Esophagus muscularis mucosa (tissue), 4 donors: ENCODE results near the gene DCPS. TPM values are rescaled to one million over a fixed set of nuclear protein-coding genes. Genes with fewer than 3 reads are reported as not detected.
A peak's percentile ranks its signal among the peaks of the same experiment; 100 is the strongest.

Experiments
- DNase-seq: peaks from one replicate; pipeline ENCODE4 v3.0.0-alpha.2; 2017; ENCODE audit errors: extremely low spot score
- H3K27ac ChIP-seq, 4 donors: fragments of 200-600 bp; sonication (generic); replicated peaks in 1 of 4; 1 replicate in 3 of 4; 2 replicates in 1 of 4; pipeline ENCODE4 v1.5.1; 2016 to 2019; ENCODE audit warnings: mild to moderate bottlenecking in 1 of 4
- H3K27me3 ChIP-seq, 4 donors: fragments of 200-600 bp; sonication (generic); one replicate each; pipeline versions ENCODE4 v1.5.1 to v1.6.0; 2016 to 2019
- H3K36me3 ChIP-seq, 4 donors: fragments of 200-600 bp; sonication (generic); one replicate each; pipeline ENCODE4 v1.5.1; 2016 to 2019
- H3K4me1 ChIP-seq, 4 donors: fragments of 200-600 bp; sonication (generic); one replicate each; pipeline ENCODE4 v1.5.1; 2016 to 2019
- H3K4me3 ChIP-seq, 4 donors: fragments of 200-600 bp; sonication (generic); 1 replicate in 2 of 4; 2 replicates in 2 of 4; pipeline ENCODE4 v1.5.1; 2016 to 2019; ENCODE audit warnings: mild to moderate bottlenecking in 4 of 4, moderate library complexity in 1 of 4
- H3K9me3 ChIP-seq, 4 donors: fragments of 200-600 bp; sonication (generic); 1 replicate in 3 of 4; 2 replicates in 1 of 4; pipeline ENCODE4 v1.5.1; 2016 to 2019
- CTCF ChIP-seq, 3 experiments: fragments of 200-600 bp in 2 of 3; fragments of 450-650 bp in 1 of 3; sonication (generic) in 2 of 3; IDR thresholded peaks; one replicate each; pipeline ENCODE4 v1.5.1; 2017 to 2019; ENCODE audit warnings: antibody characterized with exemption in 3 of 3, mild to moderate bottlenecking in 2 of 3, moderate library complexity in 1 of 3
- EP300 ChIP-seq: sonication (generic); formaldehyde crosslinking; IDR thresholded peaks from one replicate; pipeline ENCODE4 v1.6.1; 2017; ENCODE audit warnings: antibody characterized with exemption
- POLR2A ChIP-seq: fragments of 450-650 bp; IDR thresholded peaks from one replicate; pipeline ENCODE4 v1.6.1; 2017; ENCODE audit warnings: antibody characterized with exemption, moderate library complexity, mild to moderate bottlenecking, low read depth
- POLR2AphosphoS5 ChIP-seq, 2 donors: sonication (generic); formaldehyde crosslinking; IDR thresholded peaks; one replicate each; pipeline ENCODE4 v1.6.1; 2017; ENCODE audit warnings: antibody characterized with exemption in 2 of 2
- WGBS: methylation state at CpG from one replicate; pipeline ENCODE4 v1.1.5; 2018; 5-methylcytosine and 5-hydroxymethylcytosine counted together
- intact Hi-C: fragments of 100-400 bp; cut with DNase I; formaldehyde crosslinking; loops from one replicate; pipeline ENCODE4 v1.15.1; 2023
- total RNA-seq, 4 donors: library from RNA; depleted of rRNA; stranded (reverse); fragments of >200 nt; gene quantifications; one replicate each; pipeline versions ENCODE4 v1.1.0 to v1.2.1, GENCODE V29; 2016

Gene DCPS
- total RNA-seq, 4 donors from 2014 or later = 8.0 to 18.4 (median 14.3) TPM

- TF ChIP-seq EP300 = no peak
- DNase-seq = no peak
- Histone ChIP-seq H3K27ac (no peak overlapping the region), H3K9me3 (no peaks in the 10 kb centered on the region), H3K4me1 (peaks cover 33 to 45% (median 42%) of the 10 kb centered on the region in 4 donors), H3K36me3 (peaks cover 0 to 40% (median 25%) of the 10 kb centered on the region in 4 donors), H3K27me3 (no peaks in the 10 kb centered on the region), H3K4me3 (no peak overlapping the region)
- intact Hi-C loops = no loop called here
- WGBS = 90% methylated on average over 7 of the region's 7 CpGs
Measured at GRCh38 chr11:126338346-126339055, 34.6 kb downstream of the DCPS start.

GRCh38 chr11:126339073-126339862, 35.4 kb downstream of the DCPS start:
- peaks cover 33 to 45% (median 42%) of the 10 kb centered on the region in 4 donors for H3K4me1 ChIP-seq
- no peaks in the 10 kb centered on the region for H3K9me3 ChIP-seq
- no peak for TF ChIP-seq CTCF (IDR thresholded peaks at IDR 0.05)
- no peak for TF ChIP-seq EP300
- no peak for TF ChIP-seq POLR2AphosphoS5 (IDR thresholded peaks at IDR 0.05)
- TF ChIP-seq POLR2A = no peak
- DNase-seq = no peak
- intact Hi-C loops = no loop called here
- peak overlapping the region; percentile 9 to 51 (median 44) for H3K27ac ChIP-seq
- peaks cover 2 to 45% (median 31%) of the 10 kb centered on the region in 4 donors for H3K36me3 ChIP-seq
- H3K4me3 ChIP-seq = no peak overlapping the region
- 78% methylated on average over 15 of the region's 15 CpGs for WGBS
- no peaks in the 10 kb centered on the region for H3K27me3 ChIP-seq

GRCh38 chr11:126339863-126340434, 36.1 kb downstream of the DCPS start:
- H3K4me1 ChIP-seq = peaks cover 32 to 42% (median 40%) of the 10 kb centered on the region in 4 donors
- H3K27me3 ChIP-seq = no peaks in the 10 kb centered on the region
- peaks cover 4 to 52% (median 37%) of the 10 kb centered on the region in 4 donors for H3K36me3 ChIP-seq
- intact Hi-C loops = no loop called here
- WGBS = 42% methylated on average over 8 of the region's 11 CpGs
- TF ChIP-seq POLR2A (no peak), POLR2AphosphoS5 (IDR thresholded peaks at IDR 0.05) (peak; percentile 35 to 59), EP300 (no peak), CTCF (IDR thresholded peaks at IDR 0.05) (no peak)
- no peak overlapping the region for H3K4me3 ChIP-seq
- no peak for DNase-seq
- peak overlapping the region; percentile 39 to 66 (median 50) for H3K27ac ChIP-seq
- H3K9me3 ChIP-seq = no peaks in the 10 kb centered on the region

GRCh38 chr11:126340960-126341606, 37.2 kb downstream of the DCPS start:
- peak overlapping the region in 2 of 4 donors; percentile 27 to 33 for H3K27ac ChIP-seq
- H3K27me3 ChIP-seq = no peaks in the 10 kb centered on the region
- intact Hi-C loops = no loop called here
- TF ChIP-seq POLR2A (no peak), POLR2AphosphoS5 (IDR thresholded peaks at IDR 0.05) (no peak), EP300 (no peak), CTCF (IDR thresholded peaks at IDR 0.05) (no peak)
- H3K4me3 ChIP-seq = no peak overlapping the region
- peaks cover 4 to 60% (median 42%) of the 10 kb centered on the region in 4 donors for H3K36me3 ChIP-seq
- H3K9me3 ChIP-seq = no peaks in the 10 kb centered on the region
- 86% methylated on average over 7 of the region's 7 CpGs for WGBS
- DNase-seq = no peak
- peaks cover 28 to 39% (median 36%) of the 10 kb centered on the region in 4 donors for H3K4me1 ChIP-seq
